H54 (cell line): Measurements from ENCODE around the gene NUAK2.

ENCODE experiments used
- DNase-seq: peaks from one replicate; pipeline ENCODE4 v3.0.0; 2011; ENCODE audit warnings: low spot score, mixed read lengths; ENCODE audit not compliant: insufficient read length
- FAIRE-seq: peaks from 3 replicates; lab custom pipeline; 2011; peaks lifted over from hg19 to GRCh38; lab: Jason Lieb, UNC
- POLR2A ChIP-seq: IDR thresholded peaks from 2 replicates; pipeline ENCODE4 v1.6.1; 2011; ENCODE audit warnings: low read depth, mild to moderate bottlenecking, low read length

The NUAK2 gene

DNA sequence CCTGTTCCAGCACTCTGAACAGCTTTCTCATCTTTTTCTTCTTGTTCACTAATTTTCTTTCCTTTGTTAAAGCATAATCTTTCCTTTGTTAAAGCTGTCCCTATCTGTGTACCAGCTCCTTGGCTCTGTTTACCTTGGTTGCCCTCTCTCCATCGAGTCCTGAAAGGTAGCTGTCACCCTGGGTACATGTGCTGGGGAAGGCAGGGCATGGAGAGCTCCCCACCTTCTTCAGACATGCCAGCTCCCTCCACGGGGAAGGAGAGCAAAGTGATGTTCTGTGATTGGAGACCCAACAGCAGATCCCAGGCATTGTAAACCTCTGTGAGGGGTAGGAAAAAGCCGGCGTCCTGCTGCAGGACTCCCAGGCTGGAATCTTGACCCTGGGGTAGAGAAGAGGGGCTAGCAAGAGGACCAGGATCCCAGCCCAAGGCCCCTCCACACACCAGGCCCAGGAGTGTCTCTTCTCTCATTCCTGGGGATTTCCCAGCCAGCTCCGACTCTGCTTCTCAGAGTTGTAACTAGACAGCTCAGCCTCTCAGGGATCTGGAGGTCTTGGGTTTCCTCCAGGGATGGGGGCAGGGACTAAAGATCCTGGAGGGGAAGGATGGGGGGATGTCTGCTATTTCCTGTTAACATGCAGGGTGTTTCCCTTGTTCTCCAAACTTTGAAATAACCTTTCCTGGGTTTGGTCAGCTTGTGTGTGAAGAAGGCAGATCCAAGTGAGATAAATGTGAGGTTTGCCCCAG lies 59.4 kb downstream of the NUAK2 start:
- DNase-seq (no peak), FAIRE-seq (no peak)
- TF ChIP-seq POLR2A: no peak

DNA sequence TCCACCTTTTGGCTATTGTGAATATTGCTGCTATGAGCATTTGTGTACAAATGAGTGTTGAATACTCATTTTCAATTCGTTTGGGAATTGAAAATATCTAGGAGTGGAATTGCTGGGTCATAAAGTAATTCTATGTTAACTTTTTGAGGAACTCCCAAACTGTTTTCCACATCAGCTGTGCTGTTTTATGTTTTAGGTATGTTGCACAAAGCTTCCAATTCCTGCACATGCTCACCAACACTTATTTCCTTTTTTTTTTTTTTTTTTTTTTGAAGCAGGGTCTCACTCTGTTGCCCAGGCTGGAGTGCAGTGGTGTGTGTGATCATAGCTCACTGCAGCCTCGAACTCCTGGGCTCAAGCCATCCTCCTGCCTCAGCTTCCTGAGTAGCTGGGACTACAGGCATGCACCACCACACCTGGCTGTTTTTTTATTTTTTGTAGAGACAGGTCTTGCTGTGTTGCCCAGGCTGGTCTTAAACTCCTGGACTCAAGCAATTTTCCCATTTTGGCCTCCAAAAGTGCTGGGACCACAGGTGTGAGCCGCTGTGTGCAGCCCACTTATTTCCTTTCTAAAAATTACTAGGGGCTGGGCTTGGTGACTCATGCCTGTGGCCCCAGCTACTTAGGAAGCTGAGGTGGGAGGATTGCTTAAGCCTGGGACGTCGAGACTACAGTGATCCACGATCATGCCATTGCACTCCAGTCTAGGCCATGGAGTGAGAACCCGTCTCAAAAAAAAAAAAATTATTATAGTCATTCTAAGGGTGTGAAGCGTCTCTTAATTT lies 60.4 kb downstream of the NUAK2 start:
- DNase-seq (no peak), FAIRE-seq (no peak)
- TF ChIP-seq POLR2A: no peak

DNA sequence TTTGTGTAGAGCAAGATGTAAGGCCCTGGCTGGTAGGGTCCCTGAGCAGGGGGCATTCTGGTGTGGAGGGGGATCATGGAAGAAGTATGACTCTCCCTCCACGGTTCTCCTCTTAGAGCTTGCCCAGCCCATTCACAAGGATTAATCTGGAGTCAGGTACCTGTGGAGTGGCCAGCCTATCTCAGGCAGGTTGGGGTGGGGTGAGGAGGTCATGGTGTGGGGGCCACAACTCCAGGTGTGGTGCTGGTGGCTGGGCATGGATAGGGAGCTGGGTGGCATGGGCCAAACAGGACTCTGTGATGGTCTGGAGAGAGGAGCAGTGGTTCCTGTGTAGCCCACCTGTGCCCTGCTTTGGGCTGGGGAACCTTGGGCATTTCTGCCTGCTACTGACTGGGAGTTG lies 61.5 kb downstream of the NUAK2 start:
- no peak for TF ChIP-seq POLR2A
- no peak for DNase-seq
- no peak for FAIRE-seq

DNA sequence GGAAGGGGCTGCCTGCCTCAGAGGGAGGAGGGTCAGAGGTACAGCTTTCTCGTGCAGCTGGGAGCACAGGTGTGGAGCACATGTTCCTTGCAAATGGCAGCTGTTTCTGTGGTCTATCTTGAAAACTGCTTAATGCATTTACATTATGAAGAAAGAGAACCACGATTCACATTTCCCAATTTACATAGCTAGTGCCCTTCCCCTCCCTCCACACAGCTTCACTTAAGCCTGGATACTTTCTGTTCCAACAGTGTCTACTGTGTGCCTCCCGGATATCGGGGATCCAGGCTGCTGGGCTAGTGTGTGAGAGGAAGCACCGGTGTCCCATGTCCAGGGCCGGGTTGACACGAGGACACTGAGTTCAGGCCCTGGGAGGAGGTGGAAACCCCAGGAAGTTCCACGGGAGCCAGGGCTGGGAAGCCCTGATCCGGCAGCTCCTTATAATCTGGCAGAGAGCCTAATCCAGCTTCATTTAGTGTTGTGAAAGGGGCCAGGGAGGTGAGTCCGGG lies 62.2 kb downstream of the NUAK2 start:
- no peak for FAIRE-seq
- no peak for TF ChIP-seq POLR2A
- DNase-seq: no peak

DNA sequence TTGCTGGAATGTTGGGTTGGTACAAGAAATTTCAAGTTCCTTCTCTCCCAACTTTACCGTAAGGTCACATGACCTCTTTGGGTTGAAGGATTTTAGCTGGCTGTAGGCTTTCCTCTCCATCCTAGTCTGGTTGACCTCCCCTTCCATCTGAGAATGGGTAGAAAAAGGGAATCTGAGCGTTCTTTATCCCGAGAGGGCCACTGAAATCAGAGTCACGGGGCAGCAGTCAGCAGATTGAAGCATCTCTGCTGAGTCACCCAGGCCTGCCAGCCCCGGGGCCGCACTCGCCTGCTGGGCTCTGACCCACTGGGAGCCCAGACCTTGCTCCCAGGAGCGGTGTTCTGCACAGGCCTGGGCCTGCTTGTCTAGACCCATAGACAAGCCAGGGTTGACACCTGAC lies 62.8 kb downstream of the NUAK2 start:
- no peak for FAIRE-seq
- TF ChIP-seq POLR2A: 0 out of 2 replicates have a peak, but pooled peaks have one; percentile 18
- peak; percentile 92 for DNase-seq

DNA sequence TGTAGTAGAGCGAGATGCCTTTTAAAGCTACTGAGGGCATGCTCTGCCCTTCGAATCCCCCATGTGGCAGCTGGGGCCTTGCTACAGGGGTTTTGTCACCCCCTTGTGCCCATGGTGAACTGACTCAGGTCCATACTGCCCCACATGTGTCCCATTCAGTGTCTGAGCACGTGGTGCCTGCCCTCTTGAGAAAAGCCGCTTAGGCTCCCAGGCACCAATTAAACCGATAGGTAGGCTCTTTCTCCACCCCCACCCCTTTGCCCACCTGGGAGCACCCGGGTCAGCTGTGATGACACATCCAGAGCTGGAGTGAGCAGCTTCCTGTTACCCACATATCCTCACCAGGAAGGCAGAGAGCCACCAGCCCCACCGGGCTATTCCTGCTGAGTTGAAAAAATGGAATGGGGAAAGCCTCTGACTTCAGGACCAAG lies 63.3 kb downstream of the NUAK2 start:
- DNase-seq (no peak), FAIRE-seq (no peak)
- no peak for TF ChIP-seq POLR2A

DNA sequence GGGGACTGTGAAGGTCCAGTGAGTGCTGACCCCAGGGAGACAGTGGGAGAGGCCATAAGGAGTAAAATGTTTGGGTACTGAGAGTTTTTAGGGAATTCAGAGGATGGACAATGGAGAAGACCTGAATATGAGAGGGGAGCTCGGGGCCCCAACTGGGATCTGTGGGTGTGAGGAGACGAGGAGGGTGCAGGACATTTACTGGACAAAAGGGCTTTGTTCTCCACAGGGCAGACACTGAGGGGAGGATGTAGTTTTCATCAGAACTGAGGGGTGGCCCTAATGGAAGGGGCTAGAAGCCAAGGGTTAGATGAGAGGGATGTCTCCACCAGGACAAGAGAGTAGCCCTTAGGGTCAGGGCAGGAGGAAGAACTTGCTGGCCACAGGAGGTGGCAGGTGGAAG lies 63.8 kb downstream of the NUAK2 start:
- DNase-seq (no peak), FAIRE-seq (no peak)
- no peak for TF ChIP-seq POLR2A

DNA sequence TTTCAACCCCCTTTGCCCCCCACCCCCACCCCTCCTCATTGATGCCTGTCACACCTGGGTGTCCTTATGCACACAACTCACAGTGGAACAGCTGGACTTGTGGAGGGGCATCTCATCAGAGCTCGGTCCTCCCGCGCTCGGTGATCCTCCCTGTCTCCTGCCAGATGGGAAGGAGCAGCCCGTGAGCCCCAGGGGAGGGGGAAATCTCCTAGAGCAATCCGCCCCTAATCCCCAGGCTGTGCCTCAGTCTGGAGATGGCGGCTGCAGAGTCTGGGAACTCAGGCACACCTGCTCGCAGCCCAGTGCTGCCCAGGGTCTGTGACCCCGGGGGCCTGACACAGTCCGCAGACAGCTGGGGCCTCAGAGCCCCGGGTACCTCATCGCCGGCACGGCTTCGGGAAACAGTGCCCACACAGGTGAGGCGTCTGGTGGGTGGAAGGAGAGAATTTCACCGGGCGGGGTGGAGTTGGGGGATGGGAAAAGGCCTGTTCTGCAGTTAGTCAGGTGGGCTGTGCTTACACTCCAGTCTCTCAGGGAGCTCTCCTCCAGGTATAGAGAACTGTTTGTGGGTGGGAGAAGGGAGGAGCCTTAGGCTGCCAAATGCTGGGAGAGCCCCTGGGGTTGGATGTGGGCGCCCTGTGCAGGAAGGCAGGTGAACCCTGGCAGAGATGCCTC lies 64.5 kb downstream of the NUAK2 start:
- FAIRE-seq: no peak

DNA sequence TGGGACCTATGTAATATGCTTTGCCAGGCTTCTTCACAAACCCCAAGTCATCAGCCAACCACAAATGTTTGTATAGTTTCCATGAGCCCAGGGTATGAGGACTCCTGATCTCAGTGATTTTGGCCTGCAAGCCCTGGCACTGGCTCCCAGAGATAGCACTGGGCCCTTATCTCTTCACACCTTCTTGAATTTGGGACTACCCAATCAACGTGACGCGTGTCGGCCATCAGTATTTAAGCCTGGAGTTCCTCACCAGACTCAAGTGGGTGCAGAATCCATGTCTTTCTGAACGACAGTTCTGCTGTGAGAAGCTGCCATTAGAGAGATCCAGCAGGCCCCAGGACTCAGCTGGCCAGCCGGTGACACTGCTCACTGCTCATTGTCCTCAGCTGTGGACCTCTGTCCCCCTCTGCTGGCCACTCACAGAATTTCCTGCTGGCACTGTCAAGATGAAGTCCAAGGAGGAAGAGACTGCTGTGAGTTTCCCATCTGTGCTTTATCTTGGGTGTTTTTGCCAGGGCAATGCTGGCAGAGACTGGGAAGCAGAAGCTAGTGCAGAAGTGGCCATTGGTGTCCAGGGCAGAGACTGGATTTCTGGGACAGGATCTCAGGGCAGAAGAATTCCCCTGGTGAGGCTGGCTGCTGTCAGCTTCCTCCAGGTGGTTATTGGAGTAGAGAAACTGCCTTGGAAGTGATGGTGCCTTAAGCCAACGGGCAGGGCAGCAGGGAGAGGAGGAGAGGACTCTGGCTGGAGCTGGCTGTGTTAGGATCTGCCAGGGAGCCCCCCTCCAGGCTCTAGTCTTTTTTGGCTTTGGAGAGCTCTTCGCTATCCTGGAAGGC lies 65.4 kb downstream of the NUAK2 start:
- FAIRE-seq: no peak
- no peak for TF ChIP-seq POLR2A
- DNase-seq: peak; percentile 80

More for the DNA sequence above, 64.5 kb downstream of the NUAK2 start:
- no peak for DNase-seq
- no peak for TF ChIP-seq POLR2A
